AG20443 (cell line): ENCODE measurements around the gene TNNC2.
A peak's percentile ranks its signal among the peaks of the same experiment; 100 is the strongest.
"Not testable (repeated sequence)": the region's sequence is repeated elsewhere in the genome, so short reads cannot be mapped to it uniquely, and the experiment has no call there.

Source experiments
- DNase-seq: peaks from one replicate; pipeline ENCODE4 v3.0.0; 2012; ENCODE audit warnings: low spot score, mixed read lengths

Gene TNNC2

DNA sequence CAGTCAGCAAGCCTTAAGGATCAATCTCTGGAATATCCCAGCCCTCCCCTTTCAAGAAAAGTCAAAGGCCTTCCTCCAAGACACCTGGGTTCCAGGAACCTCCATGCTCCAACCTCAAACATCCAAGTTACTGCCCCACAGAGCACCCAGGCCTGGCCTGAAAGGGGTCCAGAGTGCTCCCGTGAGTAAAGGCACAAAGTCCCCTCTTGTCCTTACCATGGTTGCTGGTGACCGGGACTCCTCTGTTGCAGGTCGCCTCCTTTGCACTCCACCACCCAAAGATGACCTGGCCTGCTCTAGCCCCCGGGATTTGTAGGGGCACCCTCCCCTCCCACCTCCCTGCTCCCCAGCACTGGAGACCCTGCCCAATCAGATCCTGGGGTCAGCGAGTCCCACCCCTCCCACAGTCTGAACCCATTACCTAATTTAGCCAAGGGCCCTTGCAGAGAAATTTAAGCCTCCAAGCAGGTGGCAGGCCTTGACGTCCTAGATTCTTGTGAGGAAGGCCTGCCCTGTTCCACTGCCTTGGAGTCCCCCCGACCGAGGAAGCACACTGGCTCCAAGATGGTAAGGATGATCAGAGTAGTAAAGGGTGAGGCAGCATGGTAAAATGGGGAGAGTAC is at the start of gene TNNC2:
Gene TNNC2 (minus strand): TSS at position 283 of the 623 bp plus-strand sequence. CDS start 64 bp downstream, at position 219.
- no peak for DNase-seq

GRCh38 chr20:45874576-45874975 is 47.5 kb upstream of the TNNC2 start:
- no peak for DNase-seq

DNA sequence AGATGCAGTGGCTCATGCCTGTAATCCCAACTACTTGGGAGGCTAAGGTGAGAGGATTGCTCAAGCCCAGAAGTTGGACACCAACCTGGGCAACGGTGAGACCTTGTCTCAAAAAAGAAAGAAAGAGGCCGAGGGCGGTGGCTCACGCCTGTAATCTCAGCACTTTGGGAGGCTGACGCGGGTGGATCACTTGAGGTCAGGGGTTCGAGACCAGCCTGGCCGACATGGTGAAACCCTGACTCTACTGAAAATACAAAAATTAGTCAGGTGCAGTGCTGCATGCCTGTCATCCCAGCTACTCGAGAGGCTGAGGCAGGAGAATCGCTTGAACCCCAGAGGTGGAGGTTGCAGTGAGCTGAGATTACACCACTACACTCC is 47.0 kb upstream of the TNNC2 start:
- not testable (repeated sequence) for DNase-seq

DNA sequence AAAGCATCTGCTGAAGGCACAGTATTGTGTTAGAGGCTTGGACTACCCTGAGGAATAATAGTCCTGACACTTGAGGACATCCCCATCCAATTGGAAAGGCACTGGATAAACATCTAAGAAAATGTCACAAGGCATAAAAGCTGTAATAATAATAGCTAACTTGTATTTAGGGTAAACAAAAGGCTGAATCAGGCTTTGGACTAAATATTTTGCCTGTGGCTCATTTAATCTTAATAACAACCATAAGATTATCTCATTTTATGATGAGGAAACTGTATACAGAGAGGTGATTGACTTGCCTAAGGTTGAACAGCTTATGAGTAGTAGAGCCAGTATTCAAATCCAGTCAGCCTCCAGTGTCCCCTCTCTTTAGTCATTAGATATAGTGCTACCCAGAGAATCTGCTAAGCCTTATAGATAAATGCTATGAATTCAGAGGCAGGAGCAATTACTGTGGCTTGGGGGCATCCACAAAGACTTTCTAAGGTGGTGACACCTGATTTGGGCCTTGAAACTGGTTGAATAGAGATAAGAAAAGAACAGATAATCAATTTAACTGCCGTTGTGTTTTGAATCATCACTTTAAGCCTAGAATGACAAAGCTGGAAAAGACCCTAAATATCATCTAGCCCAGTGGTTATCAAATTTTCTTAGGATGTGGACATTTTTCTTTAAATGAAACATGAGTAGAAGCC is 46.4 kb upstream of the TNNC2 start:
- DNase-seq: no peak

GRCh38 chr20:45872626-45873025 is 45.5 kb upstream of the TNNC2 start:
- no peak for DNase-seq

- DNase-seq: peak; percentile 70
Observed at GRCh38 chr20:45867819-45868176, 40.7 kb upstream of the TNNC2 start.

GRCh38 chr20:45867136-45867818 is 40.2 kb upstream of the TNNC2 start:
- DNase-seq: no peak

DNA sequence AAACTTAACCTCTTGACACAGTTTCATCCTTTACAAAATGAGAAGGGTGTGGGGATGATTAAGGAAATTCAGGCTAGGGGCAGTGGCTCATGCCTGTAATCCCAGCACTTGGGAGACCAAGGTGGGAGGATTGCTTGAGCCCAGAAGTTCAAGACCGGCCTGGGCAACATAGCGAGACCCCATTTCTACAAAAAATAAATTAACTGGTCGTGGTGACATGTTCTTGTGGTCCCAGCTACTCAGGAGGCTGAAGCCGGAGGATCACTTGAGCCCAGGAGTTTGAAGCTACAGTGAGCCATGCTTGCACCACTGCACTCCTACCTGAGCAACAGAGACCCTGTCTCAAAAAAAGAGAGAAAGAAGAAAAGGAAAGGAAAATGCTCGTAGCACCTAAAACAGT is 39.3 kb upstream of the TNNC2 start:
- no peak for DNase-seq

DNA sequence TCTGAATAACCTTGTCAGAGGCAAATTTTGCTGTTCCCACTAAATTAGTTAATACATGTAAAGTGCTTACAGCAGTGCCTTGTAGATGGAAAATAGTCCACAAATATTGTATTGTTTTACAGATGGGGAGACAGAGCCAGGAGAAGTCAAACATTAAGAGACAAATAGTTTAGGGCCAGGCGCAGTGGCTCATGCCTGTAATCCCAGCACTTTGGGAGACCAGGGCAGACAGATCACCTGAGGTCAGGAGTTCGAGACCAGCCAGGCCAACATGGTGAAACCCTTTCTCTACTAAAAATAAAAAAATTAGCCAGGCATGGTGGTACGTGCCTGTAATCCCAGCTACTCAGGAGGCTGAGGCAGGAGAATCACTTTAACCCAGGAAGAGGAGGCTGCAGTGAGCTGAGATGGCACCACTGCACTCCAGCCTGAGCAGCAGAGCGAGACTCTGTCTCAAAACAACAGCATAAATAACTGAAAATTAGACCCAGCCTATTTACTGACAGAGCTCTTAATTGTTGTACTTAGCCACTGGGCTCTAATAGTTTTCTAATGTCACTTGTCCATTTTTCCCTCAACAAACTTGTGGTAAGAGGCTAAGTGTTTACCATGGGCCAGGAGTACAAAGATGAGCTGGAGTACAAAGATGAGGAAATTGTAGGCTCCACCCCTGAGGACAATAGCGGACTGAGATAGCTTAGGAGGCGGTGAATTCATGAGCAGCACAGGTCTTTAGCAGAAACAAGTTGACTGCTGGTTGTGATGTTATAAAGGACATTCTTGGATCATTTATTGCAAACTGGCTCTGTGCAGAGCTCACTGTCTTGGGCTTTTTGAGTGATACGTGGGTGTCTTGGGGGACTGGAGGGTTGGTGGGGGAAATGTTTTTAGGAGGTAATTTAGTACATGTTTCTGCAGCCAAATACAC is 36.7 kb upstream of the TNNC2 start:
- DNase-seq: no peak

- no peak for DNase-seq
Observed at GRCh38 chr20:45861221-45862075, 34.3 kb upstream of the TNNC2 start.

- DNase-seq: no peak
Observed at GRCh38 chr20:45860560-45861220, 33.6 kb upstream of the TNNC2 start.

DNA sequence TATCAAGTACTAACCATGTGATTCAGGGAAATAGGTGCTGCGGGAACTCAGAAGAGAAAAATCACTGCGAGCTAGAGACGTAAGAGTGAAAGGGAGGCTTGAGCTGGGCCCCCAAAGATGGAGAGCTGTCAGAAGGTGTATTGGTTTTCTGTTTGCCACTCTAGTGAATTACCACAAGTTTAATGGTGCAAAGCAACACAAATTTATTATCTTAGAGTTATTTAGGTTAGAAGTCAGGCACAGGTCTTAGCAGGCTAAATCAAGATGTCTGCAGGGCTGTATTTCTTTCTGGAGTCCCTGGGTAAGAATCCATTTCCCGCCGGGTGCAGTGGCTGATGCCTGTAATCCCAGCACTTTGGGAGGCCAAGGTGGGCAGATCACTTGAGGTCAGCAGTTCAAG is 32.8 kb upstream of the TNNC2 start:
- no peak for DNase-seq

GRCh38 chr20:45857882-45858216 is 30.7 kb upstream of the TNNC2 start:
- DNase-seq: peak; percentile 31

- peak; percentile 100 for DNase-seq
Observed at GRCh38 chr20:45857114-45857881, 30.2 kb upstream of the TNNC2 start, which contains the start of the genes ACOT8 and ZSWIM3. Gene ACOT8 (minus strand): TSS chr20:45857392. CDS start chr20:45857315, 77 bp downstream. Gene ZSWIM3 (plus strand): TSS chr20:45857614. CDS start chr20:45857826, 212 bp downstream.

DNA sequence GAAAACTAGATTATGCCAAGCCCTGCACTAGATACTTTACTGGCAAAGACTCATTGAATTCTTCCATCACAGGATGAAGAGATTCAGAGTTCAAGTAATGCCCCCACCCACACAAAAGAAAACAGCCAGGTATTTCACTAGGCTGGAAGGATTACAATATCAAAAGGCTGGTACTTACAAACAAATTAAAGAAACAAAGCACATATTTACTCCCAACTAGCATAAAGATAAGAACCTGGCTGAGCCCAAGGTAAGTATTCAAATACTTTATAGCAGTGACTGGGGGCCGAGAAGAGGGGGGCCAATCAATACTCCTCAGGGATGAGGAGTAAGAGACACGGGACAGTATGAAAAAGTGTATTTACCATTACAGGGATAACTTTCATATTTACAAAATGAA is 26.4 kb upstream of the TNNC2 start:
- no peak for DNase-seq

DNA sequence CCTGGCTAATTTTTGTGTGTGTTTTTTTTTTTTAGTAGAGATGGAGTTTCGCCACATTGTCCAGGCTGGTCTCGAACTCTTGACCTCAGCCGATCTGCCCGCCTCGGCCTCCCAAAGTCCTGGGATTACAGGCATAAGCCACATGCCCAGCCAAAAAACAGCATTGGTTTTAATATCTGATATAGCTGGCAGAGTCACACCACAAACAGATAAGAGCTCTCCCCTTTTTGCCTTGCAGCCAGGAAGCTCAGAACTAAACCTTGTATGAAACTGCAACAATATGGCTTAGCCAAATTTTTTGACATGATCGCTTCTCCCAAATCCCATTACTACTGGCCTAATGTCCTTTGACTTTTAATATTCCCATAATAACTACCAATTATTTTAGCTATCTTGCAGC is 25.2 kb upstream of the TNNC2 start:
- DNase-seq: no peak

DNA sequence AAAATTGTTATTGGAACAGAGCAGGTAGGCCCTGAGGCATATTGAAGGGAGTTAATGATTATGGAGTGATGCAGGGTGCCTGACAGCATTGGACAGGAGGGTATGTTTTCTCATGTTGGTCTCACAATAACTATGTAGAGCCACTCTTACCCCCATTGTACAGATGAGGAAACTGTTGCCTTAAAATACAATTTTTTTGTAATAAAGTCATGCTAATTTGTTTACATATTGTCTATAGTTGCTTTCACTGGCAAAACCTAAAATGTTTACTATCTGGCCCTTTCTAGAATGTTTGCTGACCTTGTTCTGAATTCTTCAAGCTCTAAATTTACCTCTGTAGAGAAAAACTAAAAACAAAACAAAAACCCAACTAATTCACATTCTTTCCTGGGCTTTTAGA is 24.4 kb upstream of the TNNC2 start:
- no peak for DNase-seq

- DNase-seq: no peak
Observed at GRCh38 chr20:45850926-45851325, 23.8 kb upstream of the TNNC2 start.

- DNase-seq: no peak
Observed at GRCh38 chr20:45850238-45850637, 23.1 kb upstream of the TNNC2 start.
